Loucy (cell line): ENCODE data around the gene DOCK10.

Experiments
- CTCF ChIP-seq: fragments of 200-600 bp; sonication (generic); conservative IDR thresholded peaks from 2 replicates; pipeline ENCODE4 v1.5.1; 2014; ENCODE audit warnings: mild to moderate bottlenecking, antibody characterized with exemption, low read length
- EZH2phosphoT487 ChIP-seq: fragments of 200-600 bp; IDR thresholded peaks from 2 replicates; pipeline ENCODE4 v1.6.1; 2018; ENCODE audit warnings: antibody characterized with exemption, mild to moderate bottlenecking, moderate library complexity, borderline replicate concordance

- TF ChIP-seq EZH2phosphoT487 (no peak), CTCF (no peak)
These were observed 109.7 kb downstream of the DOCK10 start for GRCh38 chr2:224932522-224932921.
